Jurkat, Clone E6-1 (cell line): Measurements from ENCODE around the gene LRWD1.
"Not testable (repeated sequence)": the region's sequence is repeated elsewhere in the genome, so short reads cannot be mapped to it uniquely, and the experiment has no call there.

Source experiments
- DNase-seq: peaks from one replicate; pipeline ENCODE4 v3.0.0-alpha.2; 2011; ENCODE audit warnings: low read depth, low spot score
- H3K4me3 ChIP-seq: 2 replicates; pipeline ENCODE4 v1.5.1; 2011; ENCODE audit warnings: mild to moderate bottlenecking, low read length, control low read depth, moderate library complexity

The LRWD1 gene

DNA sequence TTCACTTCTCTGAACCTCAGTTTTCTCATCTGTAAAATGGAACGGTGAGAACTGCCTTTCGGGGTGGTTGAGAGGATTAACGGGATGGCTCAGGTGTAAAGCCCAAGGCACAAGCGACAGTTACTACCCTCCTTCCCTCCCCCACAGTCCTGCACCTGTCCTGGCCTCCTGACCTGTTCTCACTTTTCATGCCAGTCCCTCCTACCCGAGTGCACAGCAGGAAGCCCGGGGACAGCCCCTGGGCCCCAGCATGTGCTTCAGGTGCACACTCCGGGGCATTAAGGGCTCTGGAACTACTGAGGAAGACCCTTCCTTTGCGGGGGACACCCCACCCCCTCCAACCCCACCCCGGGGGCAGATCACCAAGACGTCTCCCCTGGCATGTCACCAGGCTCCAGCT lies 52.2 kb downstream of the LRWD1 start:
- not testable (repeated sequence) for DNase-seq, H3K4me3 ChIP-seq

DNA sequence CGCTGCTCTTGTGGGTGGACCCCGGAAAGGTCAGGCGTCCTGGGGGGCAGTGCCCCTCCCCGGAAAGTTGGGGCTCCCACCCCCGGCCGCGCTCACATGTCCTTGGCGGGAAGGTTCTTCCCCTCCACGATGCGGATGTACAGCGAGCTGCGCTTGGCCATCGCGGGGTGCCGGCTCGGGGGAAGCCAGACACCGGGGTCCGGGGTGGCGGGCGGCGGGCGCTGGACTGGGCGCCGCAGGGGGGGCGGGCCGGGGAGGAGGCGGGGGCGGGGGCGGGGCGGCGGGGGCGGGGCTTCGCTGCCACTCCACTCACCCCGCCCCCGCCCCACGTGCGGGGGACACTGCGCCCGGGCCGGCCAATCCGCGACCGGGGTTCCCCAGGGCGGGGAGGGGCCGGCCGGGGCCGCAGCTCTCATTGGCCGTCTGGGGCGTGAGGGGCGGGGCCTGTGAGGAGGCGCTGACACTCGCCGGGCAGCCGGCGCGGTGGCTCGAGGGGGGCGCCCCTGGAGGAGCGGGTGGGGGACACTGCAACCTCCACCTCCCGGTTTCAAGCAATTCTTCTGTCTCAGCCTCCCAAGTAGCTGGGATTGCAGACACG lies 52.9 kb downstream of the LRWD1 start, which contains the start of gene RASA4B:
Gene RASA4B (minus strand): TSS at position 228 of the 598 bp plus-strand sequence. CDS start 67 bp downstream, at position 161.
- H3K4me3 ChIP-seq, DNase-seq: not testable (repeated sequence)

DNA sequence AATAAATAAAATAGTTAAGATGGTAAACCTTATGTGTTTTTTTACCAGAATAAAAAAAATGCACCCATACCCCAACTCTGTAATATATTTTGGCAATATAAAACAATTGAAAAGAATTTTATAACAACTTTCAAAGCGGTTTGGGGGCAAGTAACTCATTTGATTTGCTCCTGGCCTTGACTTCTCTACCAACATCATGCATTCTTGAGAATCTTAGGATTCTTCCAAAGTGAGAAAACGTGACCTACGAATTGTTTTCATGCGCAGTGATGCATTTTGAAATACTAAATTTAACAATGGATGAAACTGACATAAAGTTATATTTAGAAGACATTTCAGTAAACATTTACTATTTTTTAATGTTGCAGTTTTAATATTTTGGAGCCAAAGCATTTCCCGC lies 56.0 kb downstream of the LRWD1 start:
- DNase-seq, H3K4me3 ChIP-seq: not testable (repeated sequence)
